ENCODE results near the gene COG8. TPM values are rescaled to one million over a fixed set of nuclear protein-coding genes. Genes with fewer than 3 reads are reported as not detected.
"Not testable (repeated sequence)": the region's sequence is repeated elsewhere in the genome, so short reads cannot be mapped to it uniquely, and the experiment has no call there.

The COG8 gene
- total RNA-seq, 4 donors from 2014 or later, result 62.2 to 77.5 (median 70.0) TPM

GRCh38 chr16:69306031-69306430, 33.3 kb downstream of the COG8 start:
- 36 to 59% methylated on average over 1 of the region's 1 CpG for WGBS, 2 donors
- DNase-seq (ENCODE audit: low spot score in 2 of 2), result no peak
- no peaks in the 10 kb centered on the region for H3K27me3 ChIP-seq
- H3K9me3 ChIP-seq, result no peaks in the 10 kb centered on the region
- H3K4me1 ChIP-seq, result peaks cover 0 to 10% (median 5%) of the 10 kb centered on the region in 4 donors
- no peak overlapping the region for H3K4me3 ChIP-seq
- no peak overlapping the region for H3K27ac ChIP-seq
- TF ChIP-seq POLR2A (IDR thresholded peaks at IDR 0.05) (no peak), CTCF (IDR thresholded peaks at IDR 0.05) (no peak)
- H3K36me3 ChIP-seq, result peaks cover 0 to 16% (median 0%) of the 10 kb centered on the region in 3 donors

- Histone ChIP-seq H3K27me3 (no peaks in the 10 kb centered on the region), H3K36me3 (peaks cover 0 to 50% (median 0%) of the 10 kb centered on the region in 3 donors), H3K27ac (no peak overlapping the region), H3K4me3 (no peak overlapping the region), H3K4me1 (no peaks in the 10 kb centered on the region), H3K9me3 (no peaks in the 10 kb centered on the region)
- WGBS, 2 donors, result 89 to 91% methylated on average over 4 of the region's 4 CpGs
- TF ChIP-seq CTCF (IDR thresholded peaks at IDR 0.05) (no peak), POLR2A (IDR thresholded peaks at IDR 0.05) (no peak), EP300 (IDR thresholded peaks at IDR 0.05) (no peak)
- no peak for DNase-seq (ENCODE audit: low spot score in 2 of 2)
These were observed 37.1 kb downstream of the COG8 start for GRCh38 chr16:69302301-69302700.

- Histone ChIP-seq H3K27me3 (no peaks in the 10 kb centered on the region), H3K27ac (no peak overlapping the region), H3K9me3 (no peaks in the 10 kb centered on the region), H3K4me1 (no peaks in the 10 kb centered on the region), H3K4me3 (no peak overlapping the region), H3K36me3 (peaks cover 0 to 51% (median 0%) of the 10 kb centered on the region in 3 donors)
- WGBS, 2 donors, result 86 to 89% methylated on average over 4 of the region's 4 CpGs
- DNase-seq (ENCODE audit: low spot score in 2 of 2), result no peak
- TF ChIP-seq EP300 (IDR thresholded peaks at IDR 0.05) (no peak), POLR2A (IDR thresholded peaks at IDR 0.05) (no peak), CTCF (IDR thresholded peaks at IDR 0.05) (no peak)
These were observed 37.5 kb downstream of the COG8 start for GRCh38 chr16:69301861-69302260.

GRCh38 chr16:69301187-69301586, 38.2 kb downstream of the COG8 start:
- no peak for DNase-seq (ENCODE audit: low spot score in 2 of 2)
- no peak overlapping the region for H3K27ac ChIP-seq
- no peak for TF ChIP-seq EP300 (IDR thresholded peaks at IDR 0.05)
- no peak for TF ChIP-seq CTCF (IDR thresholded peaks at IDR 0.05)
- no peak for TF ChIP-seq POLR2A (IDR thresholded peaks at IDR 0.05)
- no peaks in the 10 kb centered on the region for H3K4me1 ChIP-seq
- no peaks in the 10 kb centered on the region for H3K27me3 ChIP-seq
- no peaks in the 10 kb centered on the region for H3K9me3 ChIP-seq
- H3K4me3 ChIP-seq, result no peak overlapping the region
- 20 to 43% methylated on average over 1 of the region's 1 CpG for WGBS, 2 donors
- peaks cover 0 to 51% (median 0%) of the 10 kb centered on the region in 3 donors for H3K36me3 ChIP-seq

- Histone ChIP-seq H3K9me3 (no peaks in the 10 kb centered on the region), H3K36me3 (peaks cover 0 to 45% (median 0%) of the 10 kb centered on the region in 3 donors), H3K27me3 (no peaks in the 10 kb centered on the region), H3K27ac (no peak overlapping the region), H3K4me3 (no peak overlapping the region), H3K4me1 (no peaks in the 10 kb centered on the region)
- TF ChIP-seq POLR2A (IDR thresholded peaks at IDR 0.05), result no peak
- 96 to 98% methylated on average over 4 of the region's 4 CpGs for WGBS, 2 donors
- DNase-seq (ENCODE audit: low spot score in 2 of 2), result no peak
These were observed 41.1 kb downstream of the COG8 start for GRCh38 chr16:69298261-69298660.

GRCh38 chr16:69296771-69297170, 42.6 kb downstream of the COG8 start:
- not testable (repeated sequence) for DNase-seq (ENCODE audit: low spot score in 2 of 2); H3K4me1 ChIP-seq; H3K9me3 ChIP-seq; H3K27me3 ChIP-seq; H3K4me3 ChIP-seq; H3K27ac ChIP-seq
- WGBS, 2 donors, result 95 to 98% methylated on average over 7 of the region's 7 CpGs
- peaks cover 0 to 43% (median 0%) of the 10 kb centered on the region in 3 donors for H3K36me3 ChIP-seq
